Ureter (tissue), 1 donor: ENCODE measurements around the gene RGL2. TPM values are rescaled to one million over a fixed set of nuclear protein-coding genes. Genes with fewer than 3 reads are reported as not detected.

Experiments
- total RNA-seq: library from RNA; stranded (reverse); gene quantifications from one replicate; pipeline ENCODE4 v1.2.4, GENCODE V29; 2023
- donor health status: DM: yes; HTN: yes; CAD: no.

The RGL2 gene
- total RNA-seq, 1 donor from 2014 or later: 163 TPM

Other genes starting within 250 kb of the RGL2 start
- 145 TPM for gene HLA-DPA1, start 225.3 kb downstream of the RGL2 start, total RNA-seq
- gene HLA-DPB1, start 223.0 kb downstream of the RGL2 start, total RNA-seq: 82.5 TPM
- 0.96 TPM for gene COL11A2, start 106.5 kb downstream of the RGL2 start, total RNA-seq
- 50.8 TPM for gene RXRB, start 98.3 kb downstream of the RGL2 start, total RNA-seq
- 60.7 TPM for gene SLC39A7, start 98.1 kb downstream of the RGL2 start, total RNA-seq
- 28.6 TPM for gene HSD17B8, start 94.3 kb downstream of the RGL2 start, total RNA-seq
- gene RING1, start 90.4 kb downstream of the RGL2 start, total RNA-seq: 50.6 TPM
- gene VPS52, start 27.1 kb downstream of the RGL2 start, total RNA-seq: 80.8 TPM
- 3,074 TPM for gene RPS18, start 26.9 kb downstream of the RGL2 start, total RNA-seq
- 20.2 TPM for gene B3GALT4, start 21.8 kb downstream of the RGL2 start, total RNA-seq
- 53.8 TPM for gene WDR46, start 9.7 kb downstream of the RGL2 start, total RNA-seq
- 49.9 TPM for gene PFDN6, start 9.3 kb downstream of the RGL2 start, total RNA-seq
- gene TAPBP, start 15.1 kb upstream of the RGL2 start, total RNA-seq: 132 TPM
- 24.2 TPM for gene ZBTB22, start 18.8 kb upstream of the RGL2 start, total RNA-seq
- gene DAXX, start 24.0 kb upstream of the RGL2 start, total RNA-seq: 28.8 TPM
- 1.0 TPM for gene KIFC1, start 92.9 kb upstream of the RGL2 start, total RNA-seq
- 58.8 TPM for gene PHF1, start 112.1 kb upstream of the RGL2 start, total RNA-seq
- 157 TPM for gene CUTA, start 119.2 kb upstream of the RGL2 start, total RNA-seq
- 32.6 TPM for gene SYNGAP1, start 121.1 kb upstream of the RGL2 start, total RNA-seq
- 11.1 TPM for gene ZBTB9, start 155.6 kb upstream of the RGL2 start, total RNA-seq